ENCODE results near the gene UBTD1.

The UBTD1 gene

GRCh38 chr10:97596101-97597082, 97.7 kb downstream of the UBTD1 start:
- Mint-ChIP-seq H3K4me3 (no peak overlapping the region), H3K36me3 (ENCODE audit: insufficient read depth) (peaks cover 2% of the 10 kb centered on the region), H3K9me3 (no peaks in the 10 kb centered on the region), H3K27ac (ENCODE audit: low read depth) (no peak overlapping the region), H3K27me3 (no peaks in the 10 kb centered on the region), H3K4me1 (no peaks in the 10 kb centered on the region)
- ATAC-seq (replicated peaks; ENCODE audit: extremely low read depth, poor library complexity, severe bottlenecking), result no peak
- no peak for DNase-seq (ENCODE audit: low spot score in 2 of 2)

- Mint-ChIP-seq H3K4me1 (no peaks in the 10 kb centered on the region), H3K4me3 (no peak overlapping the region), H3K9me3 (no peaks in the 10 kb centered on the region), H3K27me3 (no peaks in the 10 kb centered on the region), H3K27ac (ENCODE audit: low read depth) (no peak overlapping the region), H3K36me3 (ENCODE audit: insufficient read depth) (no peaks in the 10 kb centered on the region)
- DNase-seq (ENCODE audit: low spot score in 2 of 2) (no peak), ATAC-seq (replicated peaks; ENCODE audit: extremely low read depth, poor library complexity, severe bottlenecking) (no peak)
Measured at GRCh38 chr10:97597778-97598177, 99.1 kb downstream of the UBTD1 start.

GRCh38 chr10:97598407-97599271, 99.9 kb downstream of the UBTD1 start:
- Mint-ChIP-seq H3K36me3 (ENCODE audit: insufficient read depth) (no peaks in the 10 kb centered on the region), H3K4me3 (no peak overlapping the region), H3K4me1 (no peaks in the 10 kb centered on the region), H3K9me3 (no peaks in the 10 kb centered on the region), H3K27me3 (no peaks in the 10 kb centered on the region), H3K27ac (ENCODE audit: low read depth) (no peak overlapping the region)
- DNase-seq (ENCODE audit: low spot score in 2 of 2), result no peak
- no peak for ATAC-seq (replicated peaks; ENCODE audit: extremely low read depth, poor library complexity, severe bottlenecking)

- Mint-ChIP-seq H3K27me3 (no peaks in the 10 kb centered on the region), H3K27ac (ENCODE audit: low read depth) (no peak overlapping the region), H3K4me1 (no peaks in the 10 kb centered on the region), H3K4me3 (no peak overlapping the region), H3K9me3 (no peaks in the 10 kb centered on the region), H3K36me3 (ENCODE audit: insufficient read depth) (no peaks in the 10 kb centered on the region)
- DNase-seq (ENCODE audit: low spot score in 2 of 2) (no peak), ATAC-seq (replicated peaks; ENCODE audit: extremely low read depth, poor library complexity, severe bottlenecking) (no peak)
Measured at GRCh38 chr10:97599272-97599619, 100.5 kb downstream of the UBTD1 start.

- H3K4me3 Mint-ChIP-seq, result no peak overlapping the region
- no peak for ATAC-seq (replicated peaks; ENCODE audit: extremely low read depth, poor library complexity, severe bottlenecking)
- H3K9me3 Mint-ChIP-seq, result no peaks in the 10 kb centered on the region
- H3K36me3 Mint-ChIP-seq (ENCODE audit: insufficient read depth), result no peaks in the 10 kb centered on the region
- H3K27me3 Mint-ChIP-seq, result no peaks in the 10 kb centered on the region
- no peaks in the 10 kb centered on the region for H3K4me1 Mint-ChIP-seq
- no peak for DNase-seq (ENCODE audit: low spot score in 2 of 2)
- no peak overlapping the region for H3K27ac Mint-ChIP-seq (ENCODE audit: low read depth)
Measured at GRCh38 chr10:97600616-97601015, 101.9 kb downstream of the UBTD1 start.

GRCh38 chr10:97601268-97602215, 102.8 kb downstream of the UBTD1 start:
- H3K36me3 Mint-ChIP-seq (ENCODE audit: insufficient read depth), result no peaks in the 10 kb centered on the region
- no peak overlapping the region for H3K27ac Mint-ChIP-seq (ENCODE audit: low read depth)
- ATAC-seq (replicated peaks; ENCODE audit: extremely low read depth, poor library complexity, severe bottlenecking) (no peak), DNase-seq (ENCODE audit: low spot score in 2 of 2) (no peak)
- no peak overlapping the region for H3K4me3 Mint-ChIP-seq
- no peaks in the 10 kb centered on the region for H3K27me3 Mint-ChIP-seq
- no peaks in the 10 kb centered on the region for H3K9me3 Mint-ChIP-seq
- no peaks in the 10 kb centered on the region for H3K4me1 Mint-ChIP-seq

GRCh38 chr10:97607095-97607636, 108.4 kb downstream of the UBTD1 start:
- no peak for ATAC-seq (replicated peaks; ENCODE audit: extremely low read depth, poor library complexity, severe bottlenecking)
- H3K9me3 Mint-ChIP-seq, result no peaks in the 10 kb centered on the region
- H3K27ac Mint-ChIP-seq (ENCODE audit: low read depth), result no peak overlapping the region
- H3K27me3 Mint-ChIP-seq, result peaks cover 9% of the 10 kb centered on the region
- H3K36me3 Mint-ChIP-seq (ENCODE audit: insufficient read depth), result no peaks in the 10 kb centered on the region
- DNase-seq (ENCODE audit: low spot score in 2 of 2), result no peak
- H3K4me1 Mint-ChIP-seq, result no peaks in the 10 kb centered on the region
- H3K4me3 Mint-ChIP-seq, result no peak overlapping the region

- no peak overlapping the region for H3K27ac Mint-ChIP-seq (ENCODE audit: low read depth)
Measured at GRCh38 chr10:97608991-97609561, 110.4 kb downstream of the UBTD1 start.

GRCh38 chr10:97611473-97611872, 112.7 kb downstream of the UBTD1 start:
- no peaks in the 10 kb centered on the region for H3K9me3 Mint-ChIP-seq
- no peak overlapping the region for H3K27ac Mint-ChIP-seq (ENCODE audit: low read depth)
- H3K4me3 Mint-ChIP-seq, result no peak overlapping the region
- ATAC-seq (replicated peaks; ENCODE audit: extremely low read depth, poor library complexity, severe bottlenecking) (no peak), DNase-seq (ENCODE audit: low spot score in 2 of 2) (no peak)
- peaks cover 9% of the 10 kb centered on the region for H3K27me3 Mint-ChIP-seq
- H3K36me3 Mint-ChIP-seq (ENCODE audit: insufficient read depth), result no peaks in the 10 kb centered on the region
- H3K4me1 Mint-ChIP-seq, result no peaks in the 10 kb centered on the region

More at GRCh38 chr10:97608991-97609561, 110.4 kb downstream of the UBTD1 start:
- Mint-ChIP-seq H3K27me3 (peaks cover 9% of the 10 kb centered on the region), H3K4me1 (no peaks in the 10 kb centered on the region), H3K36me3 (ENCODE audit: insufficient read depth) (no peaks in the 10 kb centered on the region), H3K9me3 (no peaks in the 10 kb centered on the region), H3K4me3 (no peak overlapping the region)
- ATAC-seq (replicated peaks; ENCODE audit: extremely low read depth, poor library complexity, severe bottlenecking), result no peak
- DNase-seq (ENCODE audit: low spot score in 2 of 2), result no peak

GRCh38 chr10:97612386-97612785, 113.7 kb downstream of the UBTD1 start:
- Mint-ChIP-seq H3K36me3 (ENCODE audit: insufficient read depth) (no peaks in the 10 kb centered on the region), H3K9me3 (no peaks in the 10 kb centered on the region), H3K4me3 (no peak overlapping the region), H3K27me3 (peaks cover 1% of the 10 kb centered on the region), H3K4me1 (no peaks in the 10 kb centered on the region), H3K27ac (ENCODE audit: low read depth) (no peak overlapping the region)
- no peak for ATAC-seq (replicated peaks; ENCODE audit: extremely low read depth, poor library complexity, severe bottlenecking)
- DNase-seq (ENCODE audit: low spot score in 2 of 2), result no peak

- no peak overlapping the region for H3K4me3 Mint-ChIP-seq
Measured at GRCh38 chr10:97618285-97618684, 119.6 kb downstream of the UBTD1 start.

More at GRCh38 chr10:97618285-97618684, 119.6 kb downstream of the UBTD1 start:
- Mint-ChIP-seq H3K4me1 (no peaks in the 10 kb centered on the region), H3K9me3 (no peaks in the 10 kb centered on the region), H3K27me3 (no peaks in the 10 kb centered on the region), H3K36me3 (ENCODE audit: insufficient read depth) (no peaks in the 10 kb centered on the region), H3K27ac (ENCODE audit: low read depth) (no peak overlapping the region)
- ATAC-seq (replicated peaks; ENCODE audit: extremely low read depth, poor library complexity, severe bottlenecking), result no peak
- no peak for DNase-seq (ENCODE audit: low spot score in 2 of 2)
